IMR-90 (cell line): ENCODE measurements around the gene TBC1D4.

Experiments used
- CTCF ChIP-seq: conservative IDR thresholded peaks from 2 replicates; pipeline ENCODE4 v1.5.1; 2012; ENCODE audit warnings: mild to moderate bottlenecking, low read depth, low read length, improper control_type of control experiment
- MAFK ChIP-seq: IDR thresholded peaks from 2 replicates; pipeline ENCODE4 v1.6.1; 2012; ENCODE audit warnings: low read depth, low read length, improper control_type of control experiment
- POLR2A ChIP-seq: IDR thresholded peaks from 2 replicates; pipeline ENCODE4 v1.6.1; 2012; ENCODE audit warnings: mild to moderate bottlenecking, low read depth, low read length

- TF ChIP-seq CTCF: no peak
- no peak for TF ChIP-seq POLR2A
- no peak for TF ChIP-seq MAFK
Observed at GRCh38 chr13:75469047-75469446, 12.9 kb downstream of the TBC1D4 start.
